Left ventricle myocardium superior (tissue), 1 donor: ENCODE results near the gene ST8SIA2. TPM values are rescaled to one million over a fixed set of nuclear protein-coding genes. Genes with fewer than 3 reads are reported as not detected.

Experiments used
- ATAC-seq: fragments of 200-7000 bp; cut with Tn5 transposase; one replicate; pipeline ENCODE4 v1.9.1; 2020; ENCODE audit warnings: mild to moderate bottlenecking, moderate library complexity
- DNase-seq: peaks from one replicate; pipeline ENCODE4 v3.0.0-alpha.2; 2020
- intact Hi-C: fragments of 100-400 bp; cut with micrococcal nuclease; formaldehyde crosslinking; loops from one replicate; pipeline ENCODE4 v1.11.0; 2022
- total RNA-seq: library from RNA; stranded (reverse); fragmentation: NEBNext Ultra II Directional; extraction: Animal tissue kit (Norgen Biotek cat#: 25700); gene quantifications from one replicate; pipeline ENCODE4 v1.2.1, GENCODE V29; 2021
- donor health status: DM: no; HTN: yes; CAD: no; lungs with severe emphysema.

Gene ST8SIA2
- total RNA-seq, 1 donor from 2014 or later, result 3.0 TPM

GRCh38 chr15:92425578-92426225, 32.0 kb downstream of the ST8SIA2 start:
- ATAC-seq (no peak), DNase-seq (no peak)
- intact Hi-C loops, result no loop called here

- DNase-seq (no peak), ATAC-seq (no peak)
- intact Hi-C loops, result no loop called here
These were observed 35.8 kb downstream of the ST8SIA2 start for GRCh38 chr15:92429378-92430068.

GRCh38 chr15:92430069-92430440, 36.4 kb downstream of the ST8SIA2 start:
- intact Hi-C loops, result no loop called here
- DNase-seq (no peak), ATAC-seq (no peak)

GRCh38 chr15:92435145-92435544, 41.5 kb downstream of the ST8SIA2 start:
- intact Hi-C loops, result no loop called here
- ATAC-seq (no peak), DNase-seq (no peak)

- ATAC-seq, result no peak
- intact Hi-C loops, result no loop called here
- DNase-seq, result no peak
These were observed 44.8 kb downstream of the ST8SIA2 start for GRCh38 chr15:92438471-92438870.

- no peak for ATAC-seq
- intact Hi-C loops, result no loop called here
- DNase-seq, result no peak
These were observed 49.7 kb downstream of the ST8SIA2 start for GRCh38 chr15:92443381-92443780.

GRCh38 chr15:92444631-92445030, 51.0 kb downstream of the ST8SIA2 start:
- DNase-seq (no peak), ATAC-seq (no peak)
- intact Hi-C loops, result no loop called here

- intact Hi-C loops, result no loop called here
- ATAC-seq, result no peak
These were observed 54.7 kb downstream of the ST8SIA2 start for GRCh38 chr15:92448370-92448769.

GRCh38 chr15:92449476-92449875, 55.8 kb downstream of the ST8SIA2 start:
- intact Hi-C loops, result no loop called here
- ATAC-seq (no peak), DNase-seq (no peak)

More at GRCh38 chr15:92448370-92448769, 54.7 kb downstream of the ST8SIA2 start:
- DNase-seq, result no peak

GRCh38 chr15:92451225-92451825, 57.6 kb downstream of the ST8SIA2 start:
- no peak for ATAC-seq
- intact Hi-C loops, result no loop called here

GRCh38 chr15:92452143-92452542, 58.5 kb downstream of the ST8SIA2 start:
- intact Hi-C loops, result no loop called here

More at GRCh38 chr15:92451225-92451825, 57.6 kb downstream of the ST8SIA2 start:
- DNase-seq, result no peak

GRCh38 chr15:92453607-92454006, 59.9 kb downstream of the ST8SIA2 start:
- ATAC-seq (no peak), DNase-seq (no peak)
- intact Hi-C loops, result no loop called here

More at GRCh38 chr15:92452143-92452542, 58.5 kb downstream of the ST8SIA2 start:
- ATAC-seq, result no peak
- no peak for DNase-seq

GRCh38 chr15:92454555-92455105, 60.9 kb downstream of the ST8SIA2 start:
- ATAC-seq, result no peak
- intact Hi-C loops, result no loop called here

GRCh38 chr15:92455271-92455670, 61.6 kb downstream of the ST8SIA2 start:
- ATAC-seq (no peak), DNase-seq (no peak)
- intact Hi-C loops, result no loop called here

More at GRCh38 chr15:92454555-92455105, 60.9 kb downstream of the ST8SIA2 start:
- DNase-seq, result no peak

GRCh38 chr15:92457471-92458041, 63.9 kb downstream of the ST8SIA2 start:
- no peak for DNase-seq
- ATAC-seq, result peak; percentile 86
- intact Hi-C loops, result no loop called here

GRCh38 chr15:92460023-92460422, 66.3 kb downstream of the ST8SIA2 start:
- DNase-seq, result no peak
- intact Hi-C loops, result no loop called here
- ATAC-seq, result no peak

GRCh38 chr15:92462424-92463125, 68.9 kb downstream of the ST8SIA2 start:
- intact Hi-C loops, result no loop called here
- DNase-seq (no peak), ATAC-seq (no peak)

- no peak for ATAC-seq
- intact Hi-C loops, result no loop called here
- no peak for DNase-seq
These were observed 69.7 kb downstream of the ST8SIA2 start for GRCh38 chr15:92463352-92463751.

GRCh38 chr15:92463826-92464225, 70.1 kb downstream of the ST8SIA2 start:
- intact Hi-C loops, result no loop called here
- no peak for DNase-seq
- no peak for ATAC-seq
